Measurements from ENCODE around the gene PCED1A.

Gene PCED1A

GRCh38 chr20:2880650-2881049 is 40.2 kb upstream of the PCED1A start:
- TF ChIP-seq CTCF (IDR thresholded peaks at IDR 0.05; ENCODE audit: low read length, missing control alignments): no peak
- H3K4me3 ChIP-seq (replicated peaks; ENCODE audit: low read depth, low read length): no peak overlapping the region
- no peak for DNase-seq (ENCODE audit: low read depth)

- peak; percentile 71 for DNase-seq (ENCODE audit: low read depth)
- H3K4me3 ChIP-seq (replicated peaks; ENCODE audit: low read depth, low read length): no peak overlapping the region
- TF ChIP-seq CTCF (IDR thresholded peaks at IDR 0.05; ENCODE audit: low read length, missing control alignments): no peak
These were observed 38.7 kb upstream of the PCED1A start for GRCh38 chr20:2879146-2879545.

GRCh38 chr20:2878515-2878914 is 38.1 kb upstream of the PCED1A start:
- no peak for DNase-seq (ENCODE audit: low read depth)
- no peak for TF ChIP-seq CTCF (IDR thresholded peaks at IDR 0.05; ENCODE audit: low read length, missing control alignments)
- no peak overlapping the region for H3K4me3 ChIP-seq (replicated peaks; ENCODE audit: low read depth, low read length)

- no peak for TF ChIP-seq CTCF (IDR thresholded peaks at IDR 0.05; ENCODE audit: low read length, missing control alignments)
- DNase-seq (ENCODE audit: low read depth): no peak
- H3K4me3 ChIP-seq (replicated peaks; ENCODE audit: low read depth, low read length): no peak overlapping the region
These were observed 35.3 kb upstream of the PCED1A start for GRCh38 chr20:2875690-2876203.

GRCh38 chr20:2874456-2874855 is 34.0 kb upstream of the PCED1A start:
- peak overlapping the region; percentile 89 for H3K4me3 ChIP-seq (replicated peaks; ENCODE audit: low read depth, low read length)
- no peak for TF ChIP-seq CTCF (IDR thresholded peaks at IDR 0.05; ENCODE audit: low read length, missing control alignments)
- no peak for DNase-seq (ENCODE audit: low read depth)

- peak overlapping the region; percentile 89 for H3K4me3 ChIP-seq (replicated peaks; ENCODE audit: low read depth, low read length)
- DNase-seq (ENCODE audit: low read depth): no peak
- no peak for TF ChIP-seq CTCF (IDR thresholded peaks at IDR 0.05; ENCODE audit: low read length, missing control alignments)
These were observed 33.2 kb upstream of the PCED1A start for GRCh38 chr20:2873747-2874041.

- H3K4me3 ChIP-seq (replicated peaks; ENCODE audit: low read depth, low read length): peak within 1 kb of the TSS; percentile 89
- peak; percentile 92 for DNase-seq (ENCODE audit: low read depth)
- no peak for TF ChIP-seq CTCF (IDR thresholded peaks at IDR 0.05; ENCODE audit: low read length, missing control alignments)
These were observed 32.7 kb upstream of the PCED1A start, which contains the start of gene PTPRA for GRCh38 chr20:2873010-2873746. TSS of gene PTPRA (plus strand) at chr20:2873481. CDS start at chr20:2964278, 90,797 bp downstream.

Data from fibroblast of pulmonary artery (primary cell).